MM.1S (cell line): ENCODE data around the gene TGFB1I1.
"Not testable (repeated sequence)": the region's sequence is repeated elsewhere in the genome, so short reads cannot be mapped to it uniquely, and the experiment has no call there.

Experiments used
- DNase-seq: peaks from one replicate; pipeline ENCODE4 v3.0.0-alpha.2; 2015
- H2AFZ ChIP-seq: fragments of 300-600 bp; sonication (generic); 2 replicates; pipeline ENCODE4 v1.6.0; 2016; ENCODE audit warnings: antibody characterized with exemption, low read length
- H3F3A ChIP-seq: fragments of 300-600 bp; sonication (generic); 2 replicates; pipeline ENCODE4 v1.6.1; 2016; ENCODE audit warnings: mild to moderate bottlenecking, antibody characterized with exemption, low read length, moderate library complexity, mixed read lengths; ENCODE audit not compliant: insufficient read depth
- H3K27ac ChIP-seq: fragments of 300-600 bp; sonication (generic); 2 replicates; pipeline ENCODE4 v1.5.1; 2016; ENCODE audit warnings: mild to moderate bottlenecking, low read length
- H3K27me3 ChIP-seq: fragments of 300-600 bp; sonication (generic); replicated peaks from 2 replicates; pipeline ENCODE4 v1.6.0; 2016; ENCODE audit warnings: low read length; ENCODE audit not compliant: insufficient read depth
- H3K36me3 ChIP-seq: fragments of 300-600 bp; sonication (generic); replicated peaks from 2 replicates; pipeline ENCODE4 v1.6.1; 2016; ENCODE audit warnings: mild to moderate bottlenecking, low read length, mixed read lengths; ENCODE audit not compliant: insufficient read depth
- H3K4me1 ChIP-seq: fragments of 300-600 bp; sonication (generic); 2 replicates; pipeline ENCODE4 v1.6.1; 2016; ENCODE audit warnings: low read length, mixed read lengths
- H3K4me2 ChIP-seq: fragments of 300-600 bp; sonication (generic); 2 replicates; pipeline ENCODE4 v1.6.0; 2016; ENCODE audit warnings: low read depth, low read length
- H3K4me3 ChIP-seq: fragments of 300-600 bp; sonication (generic); 2 replicates; pipeline ENCODE4 v1.5.1; 2016; ENCODE audit warnings: low read length, mixed read lengths
- H3K79me2 ChIP-seq: fragments of 300-600 bp; sonication (generic); 2 replicates; pipeline ENCODE4 v1.6.1; 2016; ENCODE audit warnings: mixed run types, low read length, mixed read lengths
- H3K9ac ChIP-seq: fragments of 300-600 bp; sonication (generic); 2 replicates; pipeline ENCODE4 v1.6.1; 2016; ENCODE audit warnings: low read length, mixed read lengths
- H3K9me2 ChIP-seq: fragments of 300-600 bp; sonication (generic); replicated peaks from 2 replicates; pipeline ENCODE4 v1.6.1; 2016; ENCODE audit warnings: mild to moderate bottlenecking, low read length, mixed read lengths; ENCODE audit not compliant: insufficient read depth
- H3K9me3 ChIP-seq: fragments of 300-600 bp; sonication (generic); replicated peaks from 2 replicates; pipeline ENCODE4 v1.6.1; 2016; ENCODE audit warnings: mild to moderate bottlenecking, low read length, mixed read lengths; ENCODE audit not compliant: insufficient read depth
- H4K20me1 ChIP-seq: fragments of 300-600 bp; sonication (generic); 2 replicates; pipeline ENCODE4 v1.6.1; 2016; ENCODE audit warnings: mild to moderate bottlenecking, low read length, moderate library complexity, mixed read lengths; ENCODE audit not compliant: insufficient read depth
- EZH2 ChIP-seq: fragments of 300-600 bp; sonication (generic); optimal IDR thresholded peaks from 2 replicates; pipeline ENCODE3; 2017; ENCODE audit warnings: low read depth, mild to moderate bottlenecking, antibody characterized with exemption, low read length, mixed read lengths
- EZH2phosphoT487 ChIP-seq: fragments of 300-600 bp; sonication (generic); IDR thresholded peaks from 2 replicates; pipeline ENCODE4 v1.6.1; 2018; ENCODE audit warnings: antibody characterized with exemption, low read length
- TF ChIP-seq, protein P1 (sequence below): fragments of 300-600 bp; sonication (generic); IDR thresholded peaks from 2 replicates; pipeline ENCODE4 v1.5.1; 2016; ENCODE audit warnings: antibody characterized with exemption, low read length, mixed read lengths

Gene TGFB1I1

DNA sequence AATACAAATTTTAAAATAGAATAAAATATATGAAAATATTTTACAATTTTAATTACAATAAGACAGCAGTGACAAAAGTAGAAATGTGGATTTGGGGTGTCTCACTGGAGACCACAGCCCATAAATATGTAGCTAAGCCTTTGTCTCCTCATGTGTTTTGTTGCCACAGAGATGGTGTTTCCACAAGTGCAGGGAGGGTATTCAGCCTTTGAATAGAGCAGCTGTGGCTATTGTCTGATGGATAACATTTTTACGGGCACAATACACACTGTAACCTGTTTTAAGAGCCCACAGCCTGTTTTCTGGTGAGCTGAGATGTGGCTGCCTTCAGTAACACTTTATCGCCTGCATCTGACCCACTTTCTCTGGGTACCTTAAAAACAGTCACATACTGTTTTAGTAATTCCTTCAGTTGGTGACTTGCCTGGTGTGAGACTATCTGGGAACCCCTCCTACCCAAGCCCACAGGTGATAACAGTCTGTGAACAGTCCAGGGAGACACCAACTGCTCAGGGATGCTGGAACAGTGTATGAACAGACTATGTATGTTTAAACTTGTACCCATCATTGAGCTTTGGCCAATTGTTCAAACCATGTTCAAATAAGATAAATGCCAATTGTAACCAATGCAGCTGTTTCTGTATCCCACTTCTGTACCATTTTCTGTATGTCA, 47.9 kb downstream of the TGFB1I1 start:
- DNase-seq, result no peak
- no peak overlapping the region for H3K9ac ChIP-seq
- TF ChIP-seq, protein P1, sequence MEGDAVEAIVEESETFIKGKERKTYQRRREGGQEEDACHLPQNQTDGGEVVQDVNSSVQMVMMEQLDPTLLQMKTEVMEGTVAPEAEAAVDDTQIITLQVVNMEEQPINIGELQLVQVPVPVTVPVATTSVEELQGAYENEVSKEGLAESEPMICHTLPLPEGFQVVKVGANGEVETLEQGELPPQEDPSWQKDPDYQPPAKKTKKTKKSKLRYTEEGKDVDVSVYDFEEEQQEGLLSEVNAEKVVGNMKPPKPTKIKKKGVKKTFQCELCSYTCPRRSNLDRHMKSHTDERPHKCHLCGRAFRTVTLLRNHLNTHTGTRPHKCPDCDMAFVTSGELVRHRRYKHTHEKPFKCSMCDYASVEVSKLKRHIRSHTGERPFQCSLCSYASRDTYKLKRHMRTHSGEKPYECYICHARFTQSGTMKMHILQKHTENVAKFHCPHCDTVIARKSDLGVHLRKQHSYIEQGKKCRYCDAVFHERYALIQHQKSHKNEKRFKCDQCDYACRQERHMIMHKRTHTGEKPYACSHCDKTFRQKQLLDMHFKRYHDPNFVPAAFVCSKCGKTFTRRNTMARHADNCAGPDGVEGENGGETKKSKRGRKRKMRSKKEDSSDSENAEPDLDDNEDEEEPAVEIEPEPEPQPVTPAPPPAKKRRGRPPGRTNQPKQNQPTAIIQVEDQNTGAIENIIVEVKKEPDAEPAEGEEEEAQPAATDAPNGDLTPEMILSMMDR, result no peak
- no peak for TF ChIP-seq EZH2

DNA sequence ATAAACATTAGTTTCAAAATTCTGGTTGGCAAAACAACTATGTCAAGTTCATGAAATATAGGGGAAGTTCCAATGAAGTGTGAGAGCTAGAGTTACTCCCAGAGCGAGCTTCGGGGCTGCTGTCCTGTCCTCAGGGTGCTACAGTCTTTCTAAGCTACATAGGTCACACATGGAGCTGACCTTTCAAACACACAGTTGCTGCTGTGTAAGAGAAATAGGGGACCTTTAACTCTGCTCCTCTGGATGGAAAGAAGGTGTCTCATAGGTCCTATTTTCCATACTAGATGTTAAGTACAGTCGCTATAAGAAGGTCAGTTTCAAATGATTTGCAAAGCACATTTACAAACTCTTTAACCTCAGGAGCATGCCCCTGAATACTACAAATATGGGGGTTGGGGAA, 49.4 kb downstream of the TGFB1I1 start:
- H3K9me3 ChIP-seq, result no peaks in the 10 kb centered on the region
- H3K4me3 ChIP-seq, result no peak overlapping the region
- no peak overlapping the region for H3K27ac ChIP-seq
- TF ChIP-seq, protein P1, result no peak
- TF ChIP-seq EZH2 (no peak), EZH2phosphoT487 (no peak)
- no peaks in the 10 kb centered on the region for H3K4me1 ChIP-seq
- H4K20me1 ChIP-seq, result no peaks in the 10 kb centered on the region
- H3K36me3 ChIP-seq, result no peaks in the 10 kb centered on the region
- H3K4me2 ChIP-seq, result no peak overlapping the region
- H3F3A ChIP-seq, result no peaks in the 10 kb centered on the region
- no peaks in the 10 kb centered on the region for H3K79me2 ChIP-seq
- no peak overlapping the region for H3K9ac ChIP-seq
- no peak overlapping the region for H2AFZ ChIP-seq
- H3K9me2 ChIP-seq, result no peaks in the 10 kb centered on the region
- H3K27me3 ChIP-seq, result no peaks in the 10 kb centered on the region; the same call in 1 of the 2 replicates
- DNase-seq, result no peak

More for the DNA sequence above, 47.9 kb downstream of the TGFB1I1 start:
- no peaks in the 10 kb centered on the region for H3K9me2 ChIP-seq
- H4K20me1 ChIP-seq, result no peaks in the 10 kb centered on the region
- no peak overlapping the region for H3K4me2 ChIP-seq
- H3F3A ChIP-seq, result no peaks in the 10 kb centered on the region
- no peaks in the 10 kb centered on the region for H3K4me1 ChIP-seq
- no peak overlapping the region for H3K27ac ChIP-seq
- H3K79me2 ChIP-seq, result no peaks in the 10 kb centered on the region
- H3K36me3 ChIP-seq, result no peaks in the 10 kb centered on the region
- no peaks in the 10 kb centered on the region; the same call in 1 of the 2 replicates for H3K27me3 ChIP-seq
- H2AFZ ChIP-seq, result no peak overlapping the region
- H3K9me3 ChIP-seq, result no peaks in the 10 kb centered on the region
- H3K4me3 ChIP-seq, result no peak overlapping the region

DNA sequence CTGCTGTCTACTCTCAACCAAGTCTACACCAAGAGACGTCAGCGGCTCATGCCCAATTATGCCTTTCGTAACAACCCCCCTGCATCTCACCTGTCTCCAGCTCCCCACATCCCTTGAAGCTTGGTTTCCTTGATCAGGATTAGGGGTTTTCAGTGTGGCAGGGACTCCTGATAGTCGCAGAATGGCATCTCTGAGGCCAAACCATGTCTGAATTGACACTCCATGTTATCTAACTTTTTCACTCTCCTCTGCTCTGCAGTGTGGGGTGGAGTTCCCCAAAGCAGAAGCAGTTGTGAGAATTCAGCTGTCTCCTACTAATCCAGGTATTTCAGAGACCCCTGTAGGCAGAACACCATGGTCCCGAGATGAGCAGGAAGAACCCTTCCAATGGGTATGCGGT, 50.1 kb downstream of the TGFB1I1 start:
- TF ChIP-seq EZH2phosphoT487, result no peak
- TF ChIP-seq, protein P1, result no peak
- no peak for TF ChIP-seq EZH2
- no peaks in the 10 kb centered on the region for H3F3A ChIP-seq
- H3K27ac ChIP-seq, result no peak overlapping the region
- no peak overlapping the region for H2AFZ ChIP-seq
- no peaks in the 10 kb centered on the region; the same call in 1 of the 2 replicates for H3K27me3 ChIP-seq
- H4K20me1 ChIP-seq, result no peaks in the 10 kb centered on the region
- no peaks in the 10 kb centered on the region for H3K9me3 ChIP-seq
- H3K9me2 ChIP-seq, result no peaks in the 10 kb centered on the region
- no peak overlapping the region for H3K9ac ChIP-seq
- no peak overlapping the region for H3K4me3 ChIP-seq
- no peaks in the 10 kb centered on the region for H3K4me1 ChIP-seq
- no peak overlapping the region for H3K4me2 ChIP-seq
- no peaks in the 10 kb centered on the region for H3K36me3 ChIP-seq
- no peak for DNase-seq
- no peaks in the 10 kb centered on the region for H3K79me2 ChIP-seq

DNA sequence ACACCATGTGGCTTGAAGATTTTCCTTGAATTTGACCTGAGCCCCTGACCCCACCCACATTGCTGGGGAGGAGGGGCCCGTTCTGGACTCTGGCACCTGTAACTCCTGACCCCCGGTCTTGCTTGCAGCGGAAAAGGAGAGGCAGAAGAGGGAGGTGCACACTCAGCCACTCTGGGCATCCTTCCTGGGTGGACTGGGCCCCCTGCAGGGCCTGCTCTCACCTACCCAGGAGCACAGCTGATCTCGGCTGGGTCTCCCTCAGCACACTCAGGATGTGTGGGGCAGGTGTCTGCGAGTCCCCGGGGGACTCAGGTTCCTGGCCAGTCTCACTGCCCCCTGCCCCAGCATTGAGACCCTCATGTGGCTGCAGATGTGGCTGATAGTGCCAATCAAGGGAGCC, 51.8 kb downstream of the TGFB1I1 start:
- not testable (repeated sequence) for H2AFZ ChIP-seq, H3K27me3 ChIP-seq

More for the DNA sequence above, 51.8 kb downstream of the TGFB1I1 start:
- H3K4me3 ChIP-seq, H3K9me2 ChIP-seq, H4K20me1 ChIP-seq, H3K9me3 ChIP-seq, H3K27ac ChIP-seq, H3F3A ChIP-seq, H3K36me3 ChIP-seq, H3K4me2 ChIP-seq, H3K79me2 ChIP-seq, DNase-seq, H3K4me1 ChIP-seq, H3K9ac ChIP-seq: not testable (repeated sequence)
